GM04504 (cell line): ENCODE data around the gene SORCS3.
A peak's percentile ranks its signal among the peaks of the same experiment; 100 is the strongest.

ENCODE experiments used
- DNase-seq: peaks from one replicate; pipeline ENCODE4 v3.0.0-alpha.2; 2012; ENCODE audit warnings: low read depth

The SORCS3 gene

GRCh38 chr10:104922810-104923209, 281.7 kb downstream of the SORCS3 start:
- no peak for DNase-seq

GRCh38 chr10:104923501-104923900, 282.4 kb downstream of the SORCS3 start:
- no peak for DNase-seq

DNA sequence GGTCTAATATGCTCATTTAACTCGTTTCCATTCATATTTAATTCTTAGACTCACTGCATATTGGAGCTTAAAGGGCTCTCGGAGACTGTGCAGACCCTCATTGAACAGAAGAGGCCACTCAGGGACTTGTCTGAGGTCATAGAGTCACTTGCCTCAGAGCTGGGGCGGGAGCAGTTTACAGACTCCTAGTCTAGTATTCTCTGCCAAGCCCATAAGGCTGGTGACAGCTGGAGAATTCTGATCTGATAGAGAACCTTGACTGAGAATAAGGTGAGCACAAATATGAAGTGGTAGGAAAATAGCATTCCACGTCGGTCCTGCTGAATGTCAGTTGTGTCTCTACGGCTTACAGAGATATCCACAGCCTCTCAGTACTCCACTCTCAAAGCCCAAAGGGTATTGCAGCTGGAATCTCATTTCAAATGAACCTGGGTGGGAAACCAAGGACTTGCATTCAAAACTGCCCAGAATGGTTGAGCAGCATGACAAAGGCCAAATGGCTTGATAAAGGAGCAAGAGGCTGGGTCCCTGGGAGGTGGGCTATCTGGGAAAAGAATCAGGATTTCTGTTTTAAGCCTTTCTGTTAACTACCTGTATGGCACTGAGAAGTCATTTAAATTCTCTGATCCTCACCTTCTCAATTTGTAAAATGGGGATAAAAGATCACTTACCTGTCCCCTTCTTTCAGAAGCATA, 283.2 kb downstream of the SORCS3 start:
- no peak for DNase-seq

DNA sequence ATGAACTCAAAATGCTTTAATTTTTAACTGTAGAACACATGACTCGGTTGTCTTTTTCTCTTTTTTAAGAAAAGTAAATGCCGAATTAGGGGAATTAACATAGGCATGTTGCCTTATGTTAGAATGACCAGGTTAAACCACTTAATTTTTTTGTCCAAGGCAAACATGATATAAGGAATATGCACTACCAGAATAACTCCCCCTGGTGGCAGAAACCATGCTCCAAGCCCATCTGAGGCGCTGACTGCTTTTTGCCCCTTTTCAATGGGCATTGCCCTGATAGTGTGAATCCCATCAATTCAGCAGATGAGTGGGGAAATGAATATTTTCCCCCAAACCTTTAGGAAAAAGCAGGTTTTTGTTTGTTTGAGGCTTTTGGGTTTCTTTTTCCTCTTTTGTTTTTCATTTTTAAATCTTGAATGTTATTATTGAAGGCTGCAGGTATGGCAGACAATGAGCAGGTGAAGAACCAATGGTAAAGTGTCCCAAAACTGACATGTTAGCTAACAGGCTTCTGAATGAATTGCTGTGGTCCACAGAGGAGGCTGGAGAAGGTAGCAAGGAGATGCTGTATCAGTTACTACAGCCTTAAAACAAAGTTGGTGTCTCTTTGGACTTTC, 284.3 kb downstream of the SORCS3 start:
- DNase-seq: peak; percentile 1

- no peak for DNase-seq
Observed at GRCh38 chr10:104928734-104929133, 287.6 kb downstream of the SORCS3 start.

DNA sequence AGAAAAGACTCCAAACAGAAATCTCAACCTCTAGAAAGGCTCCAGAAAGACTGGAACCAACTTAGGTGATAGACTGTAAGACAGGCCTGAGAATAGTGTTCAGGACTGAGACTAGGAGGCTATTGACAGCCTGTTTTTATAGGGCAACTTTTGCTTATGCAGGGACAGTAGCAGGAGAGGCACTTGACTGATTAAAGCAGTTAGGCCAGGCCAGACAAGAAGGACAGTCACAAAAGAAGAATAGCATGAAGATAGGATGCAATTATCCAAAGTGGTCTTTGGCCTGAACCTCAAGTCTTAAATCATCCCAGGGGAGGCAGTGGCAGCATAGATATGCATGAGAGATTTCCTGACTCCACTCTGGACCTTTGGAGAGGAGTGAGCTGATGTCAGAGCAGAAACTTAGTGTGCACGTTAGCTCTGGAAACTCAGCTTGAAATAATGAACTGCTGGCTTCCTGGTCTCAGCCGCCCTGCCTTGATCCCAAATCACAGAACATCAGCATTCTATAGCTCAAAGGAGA, 290.6 kb downstream of the SORCS3 start:
- DNase-seq: no peak

DNA sequence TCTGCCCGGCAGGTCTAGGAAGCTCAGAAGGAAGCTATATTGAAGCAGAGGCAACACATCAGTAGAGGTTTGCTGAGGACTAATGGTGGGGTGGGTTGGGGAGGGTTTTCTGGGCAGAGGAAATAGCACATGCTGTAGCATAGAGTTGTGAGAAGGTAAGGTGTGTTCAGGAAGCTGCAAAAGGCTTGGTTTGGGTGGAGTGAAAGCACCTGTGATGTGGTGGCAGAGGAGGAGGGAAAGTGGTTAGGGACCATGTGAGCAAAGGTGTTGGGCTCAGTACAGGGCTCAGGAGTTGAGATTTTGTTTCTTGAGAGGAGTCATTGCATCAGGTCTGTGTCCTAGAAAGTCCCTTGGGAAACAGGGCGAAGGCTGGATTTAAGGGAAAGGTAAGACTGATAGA, 294.6 kb downstream of the SORCS3 start:
- no peak for DNase-seq

- peak; percentile 10 for DNase-seq
Observed at GRCh38 chr10:104937567-104937966, 296.5 kb downstream of the SORCS3 start.

DNA sequence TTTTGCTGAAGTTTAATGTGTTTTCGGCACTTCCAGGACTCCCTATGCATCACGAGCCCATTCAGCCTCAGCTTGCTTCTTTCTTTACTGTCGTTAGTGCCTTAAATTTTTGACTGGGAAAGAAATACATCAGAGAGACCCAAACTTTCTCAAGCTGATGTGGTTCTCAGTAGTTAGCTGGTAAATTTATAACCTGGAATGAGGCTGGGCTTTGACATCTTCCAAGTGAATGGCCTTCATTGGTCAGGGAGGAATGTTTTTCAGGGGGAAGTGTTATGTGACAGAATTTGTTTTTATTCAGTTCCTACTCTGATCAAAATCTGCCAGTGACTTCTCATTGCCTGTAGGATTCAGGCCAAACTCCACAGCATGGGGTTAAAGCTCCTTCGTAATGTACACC, 296.9 kb downstream of the SORCS3 start:
- no peak for DNase-seq

DNA sequence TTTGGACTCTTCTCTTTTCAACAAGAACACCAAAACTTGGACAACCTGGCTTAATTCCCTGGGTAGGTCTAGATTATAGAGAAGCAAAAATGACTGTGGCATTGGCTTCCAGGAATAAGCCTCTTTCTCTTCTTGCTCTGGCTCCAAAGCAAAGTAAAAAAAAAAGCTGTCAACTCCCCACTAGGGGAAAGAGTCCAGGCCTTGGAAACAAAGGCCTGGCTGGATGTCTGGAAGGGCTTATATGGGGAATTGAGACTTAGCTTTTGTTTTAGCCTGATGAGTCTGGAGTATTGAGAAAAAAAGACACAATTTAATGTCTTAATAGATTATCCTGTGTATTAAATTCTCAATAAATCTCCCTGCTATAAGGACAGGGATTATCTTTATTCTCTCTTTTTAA, 300.6 kb downstream of the SORCS3 start:
- no peak for DNase-seq

DNA sequence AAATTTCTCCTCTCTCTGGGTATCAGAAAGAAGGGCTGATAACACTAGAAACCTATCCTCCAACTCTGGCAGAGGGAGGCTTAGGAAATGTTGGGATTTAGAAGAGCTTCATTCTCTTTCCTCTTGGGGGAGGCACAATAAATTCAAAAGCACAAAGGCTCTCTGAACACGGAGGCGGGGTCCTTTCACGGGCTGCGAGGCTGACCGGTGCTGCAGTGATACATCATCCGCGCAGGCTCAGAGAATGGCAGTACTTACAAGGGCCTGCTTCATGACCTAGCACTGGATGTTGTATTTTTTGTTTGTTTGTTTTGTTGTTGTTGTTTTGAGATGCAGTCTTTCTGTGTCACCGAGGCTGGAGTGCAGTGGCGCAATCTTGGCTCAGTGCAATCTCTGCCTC, 306.2 kb downstream of the SORCS3 start:
- DNase-seq: no peak

DNA sequence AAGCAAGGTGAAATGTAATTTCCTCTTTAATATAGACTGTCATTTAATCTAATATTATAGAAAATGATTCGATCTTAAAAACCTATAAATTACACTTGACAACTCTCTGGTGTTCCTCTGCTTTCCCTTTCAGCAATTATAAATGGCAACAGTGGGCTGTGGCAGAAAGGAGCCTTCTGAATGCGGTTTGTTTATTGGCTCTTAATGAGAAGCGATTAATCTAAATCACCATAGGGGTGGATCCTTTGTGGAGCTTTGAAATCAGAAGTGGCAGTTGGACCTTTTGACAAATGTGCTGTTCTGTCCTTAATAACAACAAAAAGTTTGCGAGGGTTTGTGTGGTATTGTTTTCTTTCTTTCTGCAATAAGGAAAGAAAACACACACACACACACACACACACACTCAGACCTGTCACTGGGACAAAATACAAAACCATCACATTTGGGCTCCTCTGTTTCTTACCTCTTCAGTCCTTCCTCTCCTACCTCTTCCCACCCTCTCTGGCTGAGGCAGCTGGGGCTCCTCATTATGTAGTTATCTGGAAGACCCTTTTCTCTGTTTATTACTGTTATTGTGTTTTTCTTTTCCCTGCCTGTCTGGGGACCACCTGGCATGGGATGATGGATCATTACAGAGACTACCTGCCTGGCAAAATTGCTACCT, 316.2 kb downstream of the SORCS3 start:
- no peak for DNase-seq

DNA sequence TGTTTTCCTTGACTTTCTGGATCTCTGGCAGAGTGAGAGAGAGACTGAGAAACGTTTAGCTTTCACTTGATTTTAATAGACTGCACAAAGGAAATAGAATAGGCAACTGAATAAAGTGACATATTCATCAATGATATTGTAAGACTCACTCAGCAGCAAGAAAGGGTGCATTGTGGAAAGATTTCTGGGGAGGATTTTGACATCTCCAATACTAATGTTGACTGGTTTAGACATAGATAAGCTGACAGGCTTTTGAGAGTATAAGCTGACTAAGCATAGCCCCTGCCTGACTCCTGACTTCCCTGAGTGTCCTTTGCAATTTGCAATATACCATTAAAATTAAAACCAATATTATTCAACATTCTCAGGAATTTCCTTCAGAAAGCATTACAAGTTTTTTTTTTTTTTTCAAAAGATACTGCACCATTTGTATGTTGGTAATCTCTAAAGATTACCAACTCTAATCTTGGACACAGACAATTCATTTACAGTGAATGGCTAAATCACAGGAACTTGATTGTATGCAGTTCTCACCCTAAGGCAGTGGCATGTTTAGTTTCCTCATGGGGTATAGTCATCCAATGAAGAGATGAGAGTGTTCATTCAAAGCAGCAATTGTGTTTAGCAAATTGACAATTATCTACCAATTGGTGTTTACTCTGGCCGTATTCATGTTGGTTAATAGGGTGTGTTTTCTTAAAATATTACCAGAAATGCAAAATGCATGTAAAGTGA, 325.6 kb downstream of the SORCS3 start:
- no peak for DNase-seq

DNA sequence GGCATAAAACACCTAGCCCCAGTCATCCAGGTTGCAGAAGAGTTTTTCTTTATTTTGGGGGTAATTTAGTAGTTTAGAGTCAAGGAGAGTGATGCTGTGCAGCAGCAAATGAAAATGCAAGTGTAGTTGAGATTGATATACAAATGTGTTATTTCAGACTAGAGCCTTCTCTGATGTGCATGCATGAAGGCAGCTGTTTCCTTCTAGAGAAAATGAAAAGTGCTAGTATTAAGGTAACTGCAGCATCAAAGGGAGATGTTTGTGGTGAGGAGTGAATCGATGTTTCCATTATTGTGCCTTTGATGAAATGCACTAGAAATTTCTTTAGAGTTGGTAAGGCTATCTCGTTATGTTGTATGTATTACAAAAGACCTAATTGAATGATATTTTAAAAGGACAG, 339.3 kb downstream of the SORCS3 start:
- DNase-seq: no peak

- DNase-seq: no peak
Observed at GRCh38 chr10:104981995-104982394, 340.9 kb downstream of the SORCS3 start.

DNA sequence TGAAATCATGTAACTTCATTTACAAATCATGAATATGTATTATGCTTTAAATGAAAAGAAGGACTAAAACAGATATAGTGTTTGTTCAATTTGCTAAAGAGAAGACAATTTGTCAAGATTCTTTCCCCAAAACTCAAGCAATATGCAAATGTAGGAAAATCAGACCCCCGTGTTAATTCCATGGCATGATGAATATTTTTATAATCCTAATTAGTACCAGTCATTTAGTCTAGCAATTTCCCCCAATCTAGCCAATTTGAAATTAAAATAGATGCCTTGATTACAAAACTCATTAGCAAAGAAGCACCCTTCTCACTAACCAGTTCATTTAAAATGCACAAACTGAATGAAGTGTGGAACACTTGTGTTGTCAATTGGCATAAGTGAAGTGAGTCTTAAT, 347.6 kb downstream of the SORCS3 start:
- no peak for DNase-seq

DNA sequence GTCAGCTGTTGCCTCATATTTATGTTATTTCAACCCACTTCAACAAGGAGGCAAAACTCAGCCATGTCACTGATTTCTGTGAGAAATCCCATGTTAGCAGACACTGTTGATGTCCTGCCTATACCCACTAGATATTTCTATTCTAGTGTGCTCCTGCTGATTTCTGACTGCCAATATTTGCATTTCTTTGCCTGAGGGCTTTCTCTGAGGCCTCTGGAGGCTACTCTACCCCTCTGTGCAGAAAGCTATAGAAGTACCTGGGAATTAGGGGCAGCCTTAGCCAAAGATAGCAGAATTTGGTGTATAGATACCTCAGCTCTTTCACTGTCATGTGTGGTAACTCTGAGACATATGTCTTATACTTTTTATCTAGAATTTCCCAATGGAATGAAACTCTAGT, 348.8 kb downstream of the SORCS3 start:
- no peak for DNase-seq

DNA sequence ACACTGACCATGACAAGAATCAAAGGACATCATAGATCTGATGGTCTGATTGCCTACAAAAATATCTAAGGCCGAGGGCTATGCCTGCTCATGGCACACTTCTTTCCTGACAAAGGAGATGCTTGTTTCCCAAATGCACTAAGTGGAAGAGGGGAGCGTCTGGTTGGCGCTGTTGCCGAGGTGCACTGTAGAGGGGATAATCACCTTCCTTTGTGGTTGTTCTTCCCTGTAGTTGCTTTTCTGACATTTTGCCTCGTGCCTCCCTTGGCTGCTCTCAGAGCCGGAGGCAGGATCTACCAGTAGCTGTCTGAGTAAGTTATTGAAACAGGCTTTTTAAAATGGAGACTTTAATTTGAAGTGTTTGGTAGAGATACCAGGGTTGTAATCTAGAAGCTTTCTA, 352.0 kb downstream of the SORCS3 start:
- no peak for DNase-seq

DNA sequence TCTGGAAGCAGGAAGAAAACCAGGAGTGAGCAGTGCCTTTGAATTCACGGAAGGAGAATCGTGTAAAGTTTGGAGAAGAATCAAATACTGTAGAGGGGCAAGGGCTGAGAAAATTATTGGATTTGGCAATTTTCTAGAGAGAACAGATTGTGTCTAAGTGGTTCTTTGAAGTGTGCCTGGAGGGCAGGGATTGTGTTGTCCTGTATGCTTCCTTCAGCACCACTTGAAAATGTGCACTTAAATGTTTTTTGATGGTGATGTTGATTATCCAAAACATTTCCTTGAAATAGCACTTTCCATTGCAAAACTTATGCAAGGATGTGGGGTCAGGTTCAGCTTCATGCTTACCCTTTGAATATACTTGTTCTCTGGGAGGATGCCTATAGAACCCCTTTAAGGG, 360.2 kb downstream of the SORCS3 start:
- no peak for DNase-seq

GRCh38 chr10:105010411-105011121, 369.5 kb downstream of the SORCS3 start:
- no peak for DNase-seq

- no peak for DNase-seq
Observed at GRCh38 chr10:105017116-105017515, 376.0 kb downstream of the SORCS3 start.

DNA sequence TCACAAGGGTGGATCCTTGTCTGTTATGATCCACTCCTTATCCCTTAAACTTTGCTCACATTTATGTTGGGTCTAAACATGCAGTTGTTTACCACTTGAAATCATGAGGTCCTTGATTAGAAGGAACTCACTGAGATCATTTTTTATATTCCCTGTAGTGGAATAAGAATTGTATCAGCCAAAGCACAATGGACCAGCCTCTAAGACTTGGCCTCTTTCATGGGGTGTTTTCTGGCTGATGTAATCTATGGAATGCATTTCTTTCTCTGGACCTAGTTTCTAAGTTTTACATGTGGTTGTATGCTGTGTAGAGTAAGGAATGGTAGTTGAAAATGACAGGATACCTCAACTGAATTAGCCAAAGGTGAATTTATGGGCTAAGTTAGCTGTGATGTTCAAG, 376.6 kb downstream of the SORCS3 start:
- DNase-seq: no peak
